ENCODE results near the gene QRFP. TPM values are rescaled to one million over a fixed set of nuclear protein-coding genes. Genes with fewer than 3 reads are reported as not detected.

Gene QRFP
- total RNA-seq, 6 experiments from 2014 or later = 3.3 TPM; not detected in 5

DNA sequence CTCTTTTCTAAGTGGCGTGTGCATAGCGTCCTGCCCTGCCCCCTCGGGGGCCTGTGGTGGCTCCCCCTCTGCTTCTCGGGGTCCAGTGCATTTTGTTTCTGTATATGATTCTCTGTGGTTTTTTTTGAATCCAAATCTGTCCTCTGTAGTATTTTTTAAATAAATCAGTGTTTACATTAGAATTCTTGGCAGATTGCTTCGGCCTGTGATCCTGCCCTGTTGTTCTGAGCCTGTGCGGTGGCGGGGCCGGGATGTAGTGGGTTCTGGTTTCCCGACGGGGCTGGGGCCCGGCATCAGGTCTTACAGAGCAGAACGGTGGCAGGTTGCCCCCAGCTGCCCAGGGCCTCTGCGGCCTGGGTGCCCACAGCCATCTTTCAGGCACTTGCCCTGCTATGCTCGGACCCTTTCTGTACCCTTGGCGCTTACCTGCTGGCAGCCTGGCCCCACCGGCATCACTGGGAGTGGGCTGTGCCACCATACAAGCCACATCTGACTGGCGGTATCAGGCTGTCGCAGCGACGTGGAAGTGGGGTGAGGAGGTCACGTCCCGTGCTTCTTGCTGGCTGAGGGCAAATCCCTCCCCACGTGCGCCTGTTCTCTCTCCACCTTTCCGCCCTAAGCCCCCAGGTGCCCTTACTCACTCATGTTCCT, 9.0 kb downstream of the QRFP start:
- no peak for ATAC-seq
- Histone ChIP-seq H3K27me3 (no peaks in the 10 kb centered on the region), H3K4me3 (no peak overlapping the region), H3K36me3 (peaks cover 0 to 44% (median 25%) of the 10 kb centered on the region in 4 donors), H3K27ac (no peak overlapping the region), H3K9me3 (no peaks in the 10 kb centered on the region), H3K4me1 (no peaks in the 10 kb centered on the region)
- intact Hi-C loops (cut with DNase I) = no loop called here
- DNase-seq = no peak
- WGBS (ENCODE audit: insufficient coverage, low coverage, low lambda C conversion rate, missing lambda C conversion rate) = 84% methylated on average over 15 of the region's 25 CpGs
- TF ChIP-seq, protein P1, sequence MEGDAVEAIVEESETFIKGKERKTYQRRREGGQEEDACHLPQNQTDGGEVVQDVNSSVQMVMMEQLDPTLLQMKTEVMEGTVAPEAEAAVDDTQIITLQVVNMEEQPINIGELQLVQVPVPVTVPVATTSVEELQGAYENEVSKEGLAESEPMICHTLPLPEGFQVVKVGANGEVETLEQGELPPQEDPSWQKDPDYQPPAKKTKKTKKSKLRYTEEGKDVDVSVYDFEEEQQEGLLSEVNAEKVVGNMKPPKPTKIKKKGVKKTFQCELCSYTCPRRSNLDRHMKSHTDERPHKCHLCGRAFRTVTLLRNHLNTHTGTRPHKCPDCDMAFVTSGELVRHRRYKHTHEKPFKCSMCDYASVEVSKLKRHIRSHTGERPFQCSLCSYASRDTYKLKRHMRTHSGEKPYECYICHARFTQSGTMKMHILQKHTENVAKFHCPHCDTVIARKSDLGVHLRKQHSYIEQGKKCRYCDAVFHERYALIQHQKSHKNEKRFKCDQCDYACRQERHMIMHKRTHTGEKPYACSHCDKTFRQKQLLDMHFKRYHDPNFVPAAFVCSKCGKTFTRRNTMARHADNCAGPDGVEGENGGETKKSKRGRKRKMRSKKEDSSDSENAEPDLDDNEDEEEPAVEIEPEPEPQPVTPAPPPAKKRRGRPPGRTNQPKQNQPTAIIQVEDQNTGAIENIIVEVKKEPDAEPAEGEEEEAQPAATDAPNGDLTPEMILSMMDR (IDR thresholded peaks at IDR 0.05) = no peak

DNA sequence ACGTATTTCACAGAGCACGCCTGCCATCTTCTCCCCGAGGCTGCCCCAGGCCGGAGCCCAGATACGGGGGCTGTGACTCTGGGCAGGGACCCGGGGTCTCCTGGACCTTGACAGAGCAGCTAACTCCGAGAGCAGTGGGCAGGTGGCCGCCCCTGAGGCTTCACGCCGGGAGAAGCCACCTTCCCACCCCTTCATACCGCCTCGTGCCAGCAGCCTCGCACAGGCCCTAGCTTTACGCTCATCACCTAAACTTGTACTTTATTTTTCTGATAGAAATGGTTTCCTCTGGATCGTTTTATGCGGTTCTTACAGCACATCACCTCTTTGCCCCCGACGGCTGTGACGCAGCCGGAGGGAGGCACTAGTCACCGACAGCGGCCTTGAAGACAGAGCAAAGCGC, 9.6 kb downstream of the QRFP start:
- no peak for DNase-seq
- no peaks in the 10 kb centered on the region for H3K9me3 ChIP-seq
- H3K36me3 ChIP-seq = peaks cover 0 to 47% (median 26%) of the 10 kb centered on the region in 4 donors
- TF ChIP-seq, protein P1 (IDR thresholded peaks at IDR 0.05) = no peak
- no peak for TF ChIP-seq POLR2A (IDR thresholded peaks at IDR 0.05)
- H3K27me3 ChIP-seq = no peaks in the 10 kb centered on the region
- H3K27ac ChIP-seq = no peak overlapping the region
- 81% methylated on average over 5 of the region's 23 CpGs for WGBS (ENCODE audit: insufficient coverage, low coverage, low lambda C conversion rate, missing lambda C conversion rate)
- intact Hi-C loops (cut with DNase I) = no loop called here
- ATAC-seq = no peak
- no peak overlapping the region for H3K4me3 ChIP-seq
- no peaks in the 10 kb centered on the region for H3K4me1 ChIP-seq

DNA sequence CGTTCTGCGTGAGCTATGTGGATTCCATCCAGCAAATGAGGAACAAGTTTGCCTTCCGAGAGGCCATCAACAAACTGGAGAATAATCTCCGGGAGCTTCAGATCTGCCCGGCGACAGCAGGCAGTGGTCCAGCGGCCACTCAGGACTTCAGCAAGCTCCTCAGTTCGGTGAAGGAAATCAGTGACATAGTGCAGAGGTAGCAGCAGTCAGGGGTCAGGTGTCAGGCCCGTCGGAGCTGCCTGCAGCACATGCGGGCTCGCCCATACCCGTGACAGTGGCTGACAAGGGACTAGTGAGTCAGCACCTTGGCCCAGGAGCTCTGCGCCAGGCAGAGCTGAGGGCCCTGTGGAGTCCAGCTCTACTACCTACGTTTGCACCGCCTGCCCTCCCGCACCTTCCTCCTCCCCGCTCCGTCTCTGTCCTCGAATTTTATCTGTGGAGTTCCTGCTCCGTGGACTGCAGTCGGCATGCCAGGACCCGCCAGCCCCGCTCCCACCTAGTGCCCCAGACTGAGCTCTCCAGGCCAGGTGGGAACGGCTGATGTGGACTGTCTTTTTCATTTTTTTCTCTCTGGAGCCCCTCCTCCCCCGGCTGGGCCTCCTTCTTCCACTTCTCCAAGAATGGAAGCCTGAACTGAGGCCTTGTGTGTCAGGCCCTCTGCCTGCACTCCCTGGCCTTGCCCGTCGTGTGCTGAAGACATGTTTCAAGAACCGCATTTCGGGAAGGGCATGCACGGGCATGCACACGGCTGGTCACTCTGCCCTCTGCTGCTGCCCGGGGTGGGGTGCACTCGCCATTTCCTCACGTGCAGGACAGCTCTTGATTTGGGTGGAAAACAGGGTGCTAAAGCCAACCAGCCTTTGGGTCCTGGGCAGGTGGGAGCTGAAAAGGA, 10.9 kb downstream of the QRFP start:
- Histone ChIP-seq H3K4me3 (no peak overlapping the region), H3K4me1 (no peaks in the 10 kb centered on the region), H3K27ac (no peak overlapping the region), H3K36me3 (peaks cover 0 to 59% (median 31%) of the 10 kb centered on the region in 4 donors), H3K27me3 (no peaks in the 10 kb centered on the region), H3K9me3 (no peaks in the 10 kb centered on the region)
- no peak for TF ChIP-seq POLR2A (IDR thresholded peaks at IDR 0.05)
- TF ChIP-seq, protein P1 (IDR thresholded peaks at IDR 0.05) = no peak
- intact Hi-C loops (cut with DNase I) = no loop called here
- ATAC-seq (no peak), DNase-seq (no peak)
- 84% methylated on average over 7 of the region's 35 CpGs for WGBS (ENCODE audit: insufficient coverage, low coverage, low lambda C conversion rate, missing lambda C conversion rate)

DNA sequence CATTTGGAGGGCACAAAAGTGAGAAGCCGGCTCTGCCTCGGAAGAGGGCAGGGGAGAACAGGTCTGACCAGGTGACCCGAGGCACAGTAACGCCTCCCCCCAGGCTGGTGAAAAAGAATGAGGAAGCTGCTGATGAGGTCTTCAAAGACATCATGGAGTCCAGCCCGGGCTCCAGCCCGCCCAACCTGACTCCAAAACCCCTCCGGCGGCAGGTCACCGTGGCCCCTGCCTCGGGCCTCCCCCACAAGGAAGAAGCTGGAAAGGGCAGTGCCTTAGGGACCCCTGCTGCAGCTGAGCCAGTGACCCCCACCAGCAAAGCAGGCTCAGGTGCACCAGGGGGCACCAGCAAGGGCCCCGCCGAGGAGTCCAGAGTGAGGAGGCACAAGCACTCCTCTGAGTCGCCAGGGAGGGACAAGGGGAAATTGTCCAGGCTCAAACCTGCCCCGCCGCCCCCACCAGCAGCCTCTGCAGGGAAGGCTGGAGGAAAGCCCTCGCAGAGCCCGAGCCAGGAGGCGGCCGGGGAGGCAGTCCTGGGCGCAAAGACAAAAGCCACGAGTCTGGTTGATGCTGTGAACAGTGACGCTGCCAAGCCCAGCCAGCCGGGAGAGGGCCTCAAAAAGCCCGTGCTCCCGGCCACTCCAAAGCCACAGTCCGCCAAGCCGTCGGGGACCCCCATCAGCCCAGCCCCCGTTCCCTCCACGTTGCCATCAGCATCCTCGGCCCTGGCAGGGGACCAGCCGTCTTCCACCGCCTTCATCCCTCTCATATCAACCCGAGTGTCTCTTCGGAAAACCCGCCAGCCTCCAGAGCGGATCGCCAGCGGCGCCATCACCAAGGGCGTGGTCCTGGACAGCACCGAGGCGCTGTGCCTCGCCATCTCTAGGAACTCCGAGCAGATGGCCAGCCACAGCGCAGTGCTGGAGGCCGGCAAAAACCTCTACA, 11.8 kb downstream of the QRFP start:
- no peaks in the 10 kb centered on the region for H3K9me3 ChIP-seq
- intact Hi-C loops (cut with DNase I) = no loop called here
- TF ChIP-seq POLR2A (IDR thresholded peaks at IDR 0.05) = no peak
- TF ChIP-seq, protein P1 (IDR thresholded peaks at IDR 0.05) = no peak
- DNase-seq = no peak
- H3K36me3 ChIP-seq = peaks cover 0 to 62% (median 38%) of the 10 kb centered on the region in 4 donors
- no peak for ATAC-seq
- no peaks in the 10 kb centered on the region for H3K27me3 ChIP-seq
- no peak overlapping the region for H3K27ac ChIP-seq
- no peak overlapping the region for H3K4me3 ChIP-seq
- H3K4me1 ChIP-seq = no peaks in the 10 kb centered on the region
- 96% methylated on average over 5 of the region's 47 CpGs for WGBS (ENCODE audit: insufficient coverage, low coverage, low lambda C conversion rate, missing lambda C conversion rate)

All from right lobe of liver (tissue), 6 donors.